DMS 273 (cell line): ENCODE measurements around the gene CMTM7.
A peak's percentile ranks its signal among the peaks of the same experiment; 100 is the strongest.

ENCODE experiments used
- DNase-seq: peaks from one replicate; lab custom pipeline; 2025; ENCODE audit not compliant: unreplicated experiment; lab: John Stamatoyannopoulos, UW

The CMTM7 gene

GRCh38 chr3:32484436-32484835, 92.8 kb downstream of the CMTM7 start:
- no peak for DNase-seq

- DNase-seq = no peak
Measured at GRCh38 chr3:32487781-32488473, 96.3 kb downstream of the CMTM7 start.

GRCh38 chr3:32488474-32489008, 96.9 kb downstream of the CMTM7 start:
- no peak for DNase-seq

GRCh38 chr3:32492684-32493436, 101.2 kb downstream of the CMTM7 start:
- DNase-seq = no peak

GRCh38 chr3:32493437-32494414, 102.1 kb downstream of the CMTM7 start:
- no peak for DNase-seq

- no peak for DNase-seq
Measured at GRCh38 chr3:32495085-32495484, 103.4 kb downstream of the CMTM7 start.

GRCh38 chr3:32495609-32496008, 104.0 kb downstream of the CMTM7 start:
- DNase-seq = no peak

GRCh38 chr3:32498252-32498651, 106.6 kb downstream of the CMTM7 start:
- no peak for DNase-seq

- DNase-seq = no peak
Measured at GRCh38 chr3:32498992-32499391, 107.3 kb downstream of the CMTM7 start.

- DNase-seq = no peak
Measured at GRCh38 chr3:32499585-32499984, 107.9 kb downstream of the CMTM7 start.

GRCh38 chr3:32500231-32500630, 108.6 kb downstream of the CMTM7 start:
- no peak for DNase-seq

GRCh38 chr3:32500880-32501782, 109.5 kb downstream of the CMTM7 start:
- DNase-seq = no peak

- DNase-seq = no peak
Measured at GRCh38 chr3:32501783-32502117, 110.1 kb downstream of the CMTM7 start.

GRCh38 chr3:32502118-32502945, 110.7 kb downstream of the CMTM7 start, which contains the start of gene CMTM6:
Gene CMTM6 (minus strand): TSS chr3:32502852. CDS start chr3:32502745, 107 bp downstream.
- peak; percentile 85 for DNase-seq

GRCh38 chr3:32502946-32503286, 111.3 kb downstream of the CMTM7 start:
- no peak for DNase-seq
